Measurements from ENCODE around the gene NALF2.

NALF2 gene

GRCh38 chrX:69503782-69504625, at the start of gene NALF2:
Gene NALF2, plus strand, starts transcription at chrX:69504326. Its CDS starts 957 bp downstream, at chrX:69505283.
- no peak for DNase-seq (ENCODE audit: low read depth)

GRCh38 chrX:69457756-69458155, 46.4 kb upstream of the NALF2 start:
- DNase-seq (ENCODE audit: low read depth) = no peak

GRCh38 chrX:69466546-69466945, 37.6 kb upstream of the NALF2 start:
- DNase-seq (ENCODE audit: low read depth) = no peak

- no peak for DNase-seq (ENCODE audit: low read depth)
Observed at GRCh38 chrX:69469975-69470374, 34.2 kb upstream of the NALF2 start.

GRCh38 chrX:69489625-69490024, 14.5 kb upstream of the NALF2 start:
- DNase-seq (ENCODE audit: low read depth) = no peak

GRCh38 chrX:69493193-69493592, 10.9 kb upstream of the NALF2 start:
- DNase-seq (ENCODE audit: low read depth) = no peak

- no peak for DNase-seq (ENCODE audit: low read depth)
Observed at GRCh38 chrX:69493766-69494165, 10.4 kb upstream of the NALF2 start.

- DNase-seq (ENCODE audit: low read depth) = no peak
Observed at GRCh38 chrX:69496183-69496582, 7.9 kb upstream of the NALF2 start.

GRCh38 chrX:69501429-69501828, 2.7 kb upstream of the NALF2 start:
- no peak for DNase-seq (ENCODE audit: low read depth)

GRCh38 chrX:69503228-69503781, 821 bp upstream of the NALF2 start:
- no peak for DNase-seq (ENCODE audit: low read depth)

- no peak for DNase-seq (ENCODE audit: low read depth)
Observed at GRCh38 chrX:69504626-69505612, 793 bp downstream of the NALF2 start.

GRCh38 chrX:69505772-69506616, 1.9 kb downstream of the NALF2 start:
- DNase-seq (ENCODE audit: low read depth) = no peak

GRCh38 chrX:69506617-69507499, 2.7 kb downstream of the NALF2 start:
- DNase-seq (ENCODE audit: low read depth) = no peak

- no peak for DNase-seq (ENCODE audit: low read depth)
Observed at GRCh38 chrX:69507500-69507789, 3.3 kb downstream of the NALF2 start.

- DNase-seq (ENCODE audit: low read depth) = no peak
Observed at GRCh38 chrX:69508610-69509009, 4.5 kb downstream of the NALF2 start.

- DNase-seq (ENCODE audit: low read depth) = no peak
Observed at GRCh38 chrX:69510137-69510715, 6.1 kb downstream of the NALF2 start.

- no peak for DNase-seq (ENCODE audit: low read depth)
Observed at GRCh38 chrX:69510914-69511513, 6.9 kb downstream of the NALF2 start.

- DNase-seq (ENCODE audit: low read depth) = no peak
Observed at GRCh38 chrX:69522052-69522451, 17.9 kb downstream of the NALF2 start.

GRCh38 chrX:69523314-69523713, 19.2 kb downstream of the NALF2 start:
- DNase-seq (ENCODE audit: low read depth) = no peak

- no peak for DNase-seq (ENCODE audit: low read depth)
Observed at GRCh38 chrX:69524781-69525363, 20.7 kb downstream of the NALF2 start.
